NOMO-1 treated with dmso at 0.1 percent for 144 hours (cell line): ENCODE results near the gene TRAPPC12.
"Not testable (repeated sequence)": the region's sequence is repeated elsewhere in the genome, so short reads cannot be mapped to it uniquely, and the experiment has no call there.

Experiments
- DNase-seq: peaks from one replicate; lab custom pipeline; 2025; ENCODE audit not compliant: unreplicated experiment; lab: John Stamatoyannopoulos, UW

The TRAPPC12 gene

DNA sequence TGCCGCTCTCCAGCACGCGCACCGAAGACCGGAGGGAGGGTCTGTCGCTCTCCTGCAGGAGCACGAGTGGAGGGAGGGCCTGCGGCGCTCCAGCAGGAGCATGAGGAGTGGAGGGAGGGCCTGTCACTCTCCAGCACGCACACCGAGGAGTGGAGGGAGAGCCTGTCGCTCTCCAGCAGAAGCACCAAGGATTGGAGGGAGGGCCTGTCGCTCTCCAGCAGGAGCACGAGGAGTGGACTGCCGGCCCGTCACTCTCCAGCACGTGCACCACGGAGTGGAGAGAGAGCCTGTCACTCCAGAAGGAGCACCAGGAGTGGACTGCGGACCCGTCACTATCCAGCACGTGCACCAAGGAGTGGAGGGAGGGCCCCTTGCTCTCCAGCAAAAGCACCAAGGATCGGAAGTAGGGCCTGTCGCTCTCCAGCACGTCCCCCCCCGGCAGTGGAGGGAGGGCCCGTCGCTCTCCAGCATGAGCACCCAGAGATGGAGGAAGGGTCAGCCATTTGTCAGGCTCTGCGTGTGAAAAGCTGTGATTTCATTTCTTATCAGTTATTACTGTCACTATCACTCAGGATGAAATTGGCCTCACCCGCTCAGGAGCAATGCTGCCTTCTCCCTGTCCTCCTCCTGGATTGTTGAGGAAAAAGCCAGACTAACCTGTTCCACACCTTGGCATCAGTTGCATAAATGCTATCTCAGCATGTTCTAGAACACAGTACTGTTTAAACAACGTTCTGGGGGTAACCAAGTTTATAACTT, 103.9 kb downstream of the TRAPPC12 start:
- no peak for DNase-seq

DNA sequence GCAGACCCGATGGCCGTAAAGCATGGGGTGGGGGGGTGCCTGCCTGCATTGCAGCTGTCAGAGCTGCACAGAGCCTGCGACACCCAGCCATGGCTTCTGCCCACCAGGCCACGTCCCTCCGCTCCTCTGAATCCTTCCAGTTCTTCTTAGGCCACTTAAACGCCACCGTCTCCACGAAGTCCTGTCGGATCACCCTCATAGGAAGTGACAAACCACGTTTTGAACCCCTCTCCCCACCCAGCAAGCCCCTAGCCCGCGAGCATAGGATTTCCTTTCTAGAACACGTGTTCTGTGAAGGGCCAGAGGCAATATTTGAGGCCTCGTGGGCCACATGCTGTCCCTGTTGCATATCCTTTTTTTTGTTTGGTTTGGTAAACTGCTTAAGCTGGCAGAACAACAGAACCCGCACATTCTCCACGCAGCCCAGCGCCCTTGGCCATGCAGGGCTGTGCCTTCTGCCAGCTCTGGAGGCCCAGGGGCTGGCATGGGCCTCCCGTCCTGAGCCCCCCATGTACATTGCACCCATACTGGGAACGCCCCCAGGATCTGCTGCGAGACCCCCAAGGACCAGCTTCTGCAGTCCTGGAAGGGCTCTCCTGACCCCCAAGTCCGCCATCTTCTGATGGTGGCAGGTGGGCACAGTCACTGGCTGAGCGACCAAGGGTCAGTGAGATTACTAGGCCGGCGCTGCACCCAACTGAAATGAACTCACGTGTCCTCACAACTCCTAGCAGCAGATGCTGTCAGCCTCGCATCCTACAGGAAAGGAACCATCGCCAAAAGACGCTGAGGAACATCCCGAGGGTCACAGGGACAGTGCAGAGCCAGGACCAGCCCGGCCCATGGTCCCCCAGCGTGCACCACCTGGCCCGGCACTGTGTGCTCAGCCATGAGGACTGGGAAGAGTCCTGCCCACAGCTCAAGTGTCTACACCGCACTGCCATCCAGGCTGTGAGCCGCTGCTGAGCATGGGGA, 104.8 kb downstream of the TRAPPC12 start:
- no peak for DNase-seq

DNA sequence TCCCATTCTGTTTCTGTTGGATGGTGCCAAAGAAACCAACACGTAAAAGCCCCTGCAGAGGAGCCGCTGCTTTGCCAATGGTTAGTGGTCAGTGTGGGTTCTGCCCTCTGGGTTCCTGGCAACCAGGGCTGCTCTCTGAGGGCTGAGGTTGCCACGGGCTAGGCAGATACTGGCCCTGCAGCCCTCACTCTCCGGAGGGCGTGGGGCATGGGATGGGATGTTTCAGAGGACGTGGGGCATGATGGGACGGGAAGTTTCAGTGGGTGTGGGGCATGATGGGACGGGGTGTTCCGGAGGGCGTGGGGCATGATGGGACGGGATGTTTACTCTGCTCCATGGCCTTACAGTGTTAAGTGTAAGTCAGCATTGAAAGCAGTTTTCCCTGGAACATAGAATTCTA, 105.7 kb downstream of the TRAPPC12 start:
- no peak for DNase-seq

DNA sequence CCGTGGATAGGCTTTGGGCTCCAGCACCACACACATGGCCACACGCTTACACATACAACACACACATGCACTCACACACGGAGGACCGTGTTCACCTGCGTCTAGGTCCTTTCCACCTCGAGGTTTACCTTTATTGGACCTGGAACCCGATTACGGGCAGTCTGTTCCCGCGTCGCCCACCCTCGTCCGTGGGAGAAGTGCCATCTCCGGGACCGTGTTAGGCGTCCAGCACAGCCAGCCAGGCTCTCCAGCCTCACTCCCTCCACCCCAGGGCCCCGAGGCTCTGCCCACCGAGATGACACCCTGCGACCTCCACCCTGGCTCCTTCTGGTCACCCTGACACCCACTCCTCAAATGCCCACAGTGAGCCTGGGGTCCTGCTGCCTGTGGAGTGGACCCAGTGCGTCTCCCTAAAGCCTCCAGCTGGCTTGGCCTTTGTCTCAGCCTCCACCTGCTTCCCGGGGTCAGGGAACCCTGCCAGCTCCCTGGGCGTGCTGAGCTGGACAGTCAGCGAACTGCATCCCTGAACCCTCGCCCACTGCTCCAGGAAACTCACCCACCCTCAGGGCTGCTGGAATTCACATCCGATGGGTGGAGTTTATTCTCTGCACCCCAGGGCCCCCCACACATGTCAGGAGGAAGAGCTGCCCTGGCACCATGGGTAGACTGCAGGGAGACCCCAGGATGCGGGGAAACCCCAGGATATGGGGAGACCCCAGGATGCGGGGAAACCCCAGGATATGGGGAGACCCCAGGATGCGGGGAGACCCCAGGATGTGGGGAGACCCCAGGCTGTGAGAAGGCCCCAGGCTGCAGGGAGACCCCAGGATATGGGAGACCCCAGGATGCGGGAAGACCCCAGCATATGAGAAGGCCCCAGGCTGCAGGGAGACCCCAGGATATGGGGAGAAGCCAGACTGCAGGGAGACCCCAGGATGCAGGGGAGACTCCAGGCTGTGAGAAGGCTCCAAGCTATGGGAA, 106.8 kb downstream of the TRAPPC12 start:
- DNase-seq = no peak

DNA sequence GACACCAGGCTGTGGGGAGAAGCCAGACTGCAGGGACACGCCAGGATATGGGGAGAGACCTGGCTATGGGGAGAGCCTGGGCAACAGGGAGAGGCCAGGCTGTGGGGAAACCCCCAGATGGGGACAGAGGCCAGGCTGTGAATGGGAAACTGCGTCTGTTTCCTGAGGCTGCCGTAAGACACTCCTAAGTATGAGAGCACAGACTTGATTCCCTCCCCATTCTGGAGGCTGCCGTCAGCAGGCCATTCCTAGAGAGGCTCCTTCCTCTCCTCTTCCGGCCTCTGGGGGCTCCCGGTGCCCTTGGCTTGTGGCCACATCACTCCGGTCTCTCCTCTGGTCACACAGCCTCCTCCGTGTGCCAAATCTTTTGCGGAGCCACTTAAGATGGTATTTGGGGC, 107.5 kb downstream of the TRAPPC12 start:
- DNase-seq = no peak

DNA sequence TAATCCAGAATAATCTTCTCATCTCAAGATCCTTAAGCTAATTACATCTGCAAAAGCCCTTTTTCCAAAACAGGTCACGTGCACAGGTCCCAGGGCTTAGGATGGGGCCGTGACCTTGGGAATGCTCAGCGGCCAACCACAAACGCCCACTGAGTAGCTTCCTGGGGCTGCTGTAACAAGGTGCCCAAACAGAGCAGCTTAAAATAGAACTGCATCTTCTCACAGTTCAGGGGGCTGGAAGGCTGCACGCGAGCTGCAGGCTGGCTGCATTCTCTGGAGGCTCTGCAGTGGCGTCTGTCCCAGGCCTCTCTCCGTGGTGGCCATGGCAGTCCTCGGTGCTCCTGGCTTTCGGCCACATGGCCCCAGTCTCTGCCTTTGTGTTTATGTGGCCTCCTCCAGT, 107.9 kb downstream of the TRAPPC12 start:
- DNase-seq = no peak

DNA sequence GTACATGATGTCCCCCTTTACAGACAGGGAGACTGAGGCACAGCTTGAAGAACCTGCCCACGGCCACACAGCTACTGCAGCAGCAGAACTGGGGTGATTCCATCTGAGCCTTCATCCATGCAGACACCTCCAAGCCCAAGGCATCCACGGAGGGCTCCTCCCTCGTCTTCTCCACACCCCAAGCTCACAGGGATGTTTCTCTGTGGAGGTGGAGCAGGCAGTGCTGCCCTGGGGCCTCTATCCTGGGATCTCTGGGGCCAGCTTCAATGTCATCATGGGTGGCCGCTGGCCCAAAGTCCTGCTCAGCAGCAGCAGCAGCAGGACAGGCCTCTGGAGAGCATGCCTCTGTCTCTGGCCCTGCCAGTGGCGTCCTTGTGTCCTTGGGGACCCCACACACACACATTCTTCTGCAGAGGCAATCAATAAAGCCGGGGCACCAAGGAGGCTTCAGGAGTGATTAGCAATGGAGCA, 108.6 kb downstream of the TRAPPC12 start:
- DNase-seq = no peak

DNA sequence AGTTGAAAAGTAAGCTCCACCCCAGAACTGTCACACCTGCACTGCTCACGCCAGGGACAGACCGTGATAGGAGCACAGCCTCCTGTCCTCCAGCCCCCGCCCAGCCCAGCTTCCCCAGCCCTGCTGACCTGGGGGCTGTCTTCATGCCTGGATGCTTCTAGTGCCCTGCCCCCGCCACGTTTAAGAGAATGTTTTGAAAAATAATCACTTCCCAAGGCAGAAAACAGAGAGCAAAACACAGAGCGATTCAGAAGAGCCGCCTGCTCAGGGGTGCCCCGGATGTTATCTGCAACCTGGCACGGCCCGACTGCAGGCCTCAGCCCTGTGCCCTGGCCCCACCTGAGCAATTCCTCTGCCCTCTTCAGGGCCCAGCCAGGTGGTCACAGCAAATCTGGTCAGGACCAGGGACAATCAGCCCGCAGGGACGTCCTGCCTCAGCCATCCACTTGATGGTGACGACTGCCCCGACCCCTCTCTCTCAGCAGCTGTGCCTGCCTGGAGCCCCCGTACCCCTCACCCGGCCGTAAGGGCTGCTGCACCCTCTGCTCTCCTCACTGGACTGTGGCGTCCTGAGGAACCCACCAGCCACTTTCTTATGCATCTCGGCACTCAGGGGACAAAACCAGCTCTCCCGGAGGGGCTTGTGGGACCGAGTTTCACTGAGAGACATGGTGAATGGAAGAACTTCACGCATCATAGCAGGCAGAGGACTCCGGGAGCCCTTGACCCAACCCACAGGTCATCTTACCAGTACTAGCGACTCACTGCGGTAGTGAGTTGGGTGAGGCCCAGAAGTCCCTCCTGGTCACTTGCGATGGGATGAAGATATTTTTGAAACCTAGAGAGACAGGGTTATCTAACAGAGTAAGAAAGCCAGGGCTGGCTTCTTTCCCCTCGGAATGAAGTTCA, 109.6 kb downstream of the TRAPPC12 start:
- DNase-seq = no peak

DNA sequence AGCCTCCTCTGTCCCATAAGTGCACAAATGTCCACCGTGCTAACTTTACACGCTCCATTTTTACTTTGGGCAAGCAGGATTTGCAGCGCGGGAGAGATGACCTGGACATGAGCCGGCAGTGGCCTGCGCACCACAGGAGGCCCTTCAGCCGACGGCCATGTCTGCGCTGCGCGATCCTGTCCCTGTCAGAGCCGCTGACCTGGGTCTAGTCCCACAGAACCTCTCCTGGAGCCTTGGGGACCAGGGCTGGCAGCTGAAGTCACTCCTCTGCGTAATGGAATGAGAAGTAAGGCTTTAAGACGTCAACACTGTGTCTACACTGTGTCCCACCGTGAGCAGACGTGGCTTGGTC, 110.2 kb downstream of the TRAPPC12 start:
- DNase-seq = no peak

DNA sequence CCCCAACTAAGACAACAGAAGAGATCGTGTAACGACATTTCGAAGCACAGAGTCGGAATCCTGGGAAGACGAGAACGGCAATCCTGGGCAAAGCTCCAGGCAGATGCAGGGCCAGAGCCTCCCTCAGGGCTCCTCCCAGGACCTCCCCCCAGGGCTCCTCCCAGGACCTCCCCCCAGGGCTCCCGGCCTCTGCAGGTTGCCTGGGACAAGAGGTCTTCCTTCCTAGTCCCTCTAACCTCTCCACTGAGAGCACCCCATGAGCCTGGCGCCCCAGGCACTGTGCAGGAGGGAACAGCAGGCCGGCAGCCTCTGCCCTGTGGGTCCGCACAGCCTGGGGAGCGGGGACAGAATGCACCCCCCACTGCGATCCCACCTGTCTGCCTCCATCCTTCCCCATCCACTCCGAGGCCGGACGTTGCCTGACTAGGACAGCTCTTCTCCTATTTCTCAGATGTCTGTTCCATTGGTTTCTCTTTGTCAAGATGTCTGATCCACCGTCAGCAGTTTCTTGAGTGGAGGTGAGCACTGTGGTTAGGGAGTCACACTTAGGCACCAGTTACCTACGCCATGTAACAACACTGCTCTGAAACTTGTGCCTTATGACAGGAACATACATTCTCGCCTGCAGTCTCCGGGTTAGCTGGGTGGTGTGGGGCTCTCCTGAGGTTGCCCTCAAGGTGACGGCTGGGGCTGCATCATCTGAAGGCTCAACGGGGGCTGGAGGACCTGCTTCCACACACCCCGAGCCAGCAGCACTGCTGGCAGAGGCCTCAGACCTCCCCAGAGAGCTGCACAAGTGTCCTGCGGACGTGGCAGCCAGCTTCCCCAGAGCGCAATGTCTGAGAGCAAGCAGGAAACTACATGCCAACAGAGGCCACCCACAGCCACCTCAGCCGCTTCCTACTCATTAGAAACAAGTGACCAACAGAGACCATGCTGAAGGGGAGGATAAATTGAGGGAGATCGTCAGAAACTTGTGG, 111.0 kb downstream of the TRAPPC12 start:
- no peak for DNase-seq

DNA sequence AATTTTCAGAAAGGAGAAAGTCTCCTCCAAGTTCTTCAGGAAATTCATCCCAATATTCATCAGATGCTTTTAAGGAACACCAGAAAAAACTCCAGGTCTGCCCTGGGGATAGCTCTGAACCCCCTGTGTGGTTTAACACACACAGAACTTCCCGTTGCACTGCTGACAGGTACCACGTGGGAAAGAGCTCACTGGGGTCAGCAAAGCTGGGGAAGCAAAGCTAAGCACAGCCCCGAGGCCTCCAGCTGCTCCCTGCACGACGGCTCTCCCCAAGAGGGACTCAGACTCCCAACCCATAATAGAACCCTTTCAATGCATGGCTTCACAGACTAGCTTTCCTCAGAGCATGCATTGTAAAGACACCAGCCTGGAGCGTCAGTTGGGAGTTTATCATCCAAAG, 111.8 kb downstream of the TRAPPC12 start:
- DNase-seq = no peak

DNA sequence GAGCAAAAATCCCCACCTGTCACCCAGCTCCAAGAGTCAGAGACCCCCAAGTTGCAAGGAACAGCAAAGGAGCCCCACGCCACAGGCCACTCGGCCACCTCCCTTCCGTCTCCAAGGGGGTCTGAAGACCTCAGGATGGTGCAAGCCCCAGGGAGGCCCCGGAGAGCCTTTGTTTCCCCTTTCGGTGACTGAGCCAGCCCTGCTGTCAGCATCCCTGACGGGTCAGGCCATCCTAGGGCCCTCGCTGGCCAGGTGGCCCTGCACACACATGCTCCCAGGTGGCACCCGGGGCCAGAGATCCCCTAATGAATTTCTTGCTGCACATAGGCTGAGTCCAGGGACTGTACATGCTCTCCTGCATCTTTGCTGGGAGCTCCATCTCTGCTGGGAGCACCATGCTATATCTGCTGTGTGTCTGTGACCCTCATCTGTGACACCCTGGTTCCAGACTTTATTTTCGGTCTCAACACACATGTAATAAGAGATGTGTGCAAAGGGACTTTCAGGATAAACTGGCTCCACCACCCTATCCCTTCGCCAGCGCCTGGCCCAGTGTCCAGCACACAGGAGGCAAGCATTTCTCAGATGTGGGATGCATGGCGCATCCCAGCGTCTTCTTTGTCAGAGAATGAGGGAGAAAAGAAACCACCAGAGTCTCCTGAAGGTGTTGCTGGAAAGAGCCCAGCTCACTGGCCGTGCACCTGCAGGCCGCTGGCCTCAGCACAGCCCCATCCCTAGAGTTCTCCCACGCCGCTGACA, 112.4 kb downstream of the TRAPPC12 start:
- no peak for DNase-seq

DNA sequence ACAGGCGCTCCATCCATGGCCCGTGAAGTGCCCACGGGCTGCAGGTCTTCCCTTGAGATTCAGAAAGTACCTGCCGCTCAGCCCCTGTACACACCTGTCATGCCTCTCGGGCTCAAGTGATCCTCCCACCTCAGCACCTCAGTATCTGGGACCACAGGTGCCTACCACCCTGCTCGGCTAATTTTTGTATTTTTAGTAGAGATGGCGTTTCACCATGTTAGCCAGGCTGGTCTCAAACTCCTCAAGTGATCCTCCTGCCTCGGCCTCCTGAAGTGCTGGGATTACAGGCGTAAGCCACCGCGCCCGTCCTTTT, 112.9 kb downstream of the TRAPPC12 start:
- DNase-seq = not testable (repeated sequence)

DNA sequence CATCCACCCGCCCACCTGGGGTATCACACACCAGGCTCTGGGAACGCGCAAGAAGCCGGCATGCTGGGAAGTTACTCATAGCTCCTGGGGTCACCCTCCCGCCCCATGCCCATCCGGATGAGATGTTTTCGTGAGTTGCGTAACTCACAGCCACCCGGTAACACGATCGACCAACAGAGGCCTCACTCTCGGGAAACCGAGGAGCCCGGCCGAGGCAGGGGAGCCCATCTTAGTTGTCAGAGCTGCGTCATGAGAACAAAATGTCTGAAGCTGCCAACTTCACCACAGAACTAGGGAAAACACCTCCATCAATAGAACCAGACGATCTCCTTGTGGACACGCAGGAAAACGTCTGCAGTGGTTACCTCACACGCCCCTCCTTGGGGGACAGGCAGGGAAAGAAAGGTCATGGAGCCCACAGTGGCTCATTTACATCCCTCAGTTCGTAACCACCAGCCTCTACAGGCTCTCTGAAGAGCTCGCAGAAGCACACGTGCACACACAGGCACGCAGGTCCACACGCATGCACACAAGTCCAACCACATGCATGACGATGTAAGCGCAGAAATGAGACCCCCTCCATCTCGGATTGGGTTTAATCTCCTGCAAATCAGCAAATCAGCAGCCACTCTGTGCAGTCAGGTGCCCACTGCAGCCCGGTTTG, 113.6 kb downstream of the TRAPPC12 start:
- DNase-seq = no peak

DNA sequence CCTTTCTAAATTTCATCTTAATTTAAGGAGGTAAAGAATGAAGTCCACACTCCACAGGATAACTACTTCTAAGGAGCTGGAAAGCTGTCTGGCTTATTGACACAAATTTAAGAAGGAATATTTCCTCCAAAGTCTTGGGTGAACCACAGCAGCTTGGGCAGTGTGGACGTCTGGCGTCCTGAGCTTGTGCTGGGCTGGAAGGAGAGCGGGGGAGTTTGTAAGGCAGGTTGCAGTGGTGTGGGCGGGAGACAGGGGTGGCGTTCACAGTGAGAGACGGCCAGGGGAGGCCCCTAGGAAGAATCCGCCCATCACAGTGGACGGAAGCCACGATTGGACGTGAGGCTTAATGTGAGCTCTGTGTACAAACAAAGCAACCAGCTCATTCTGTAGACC, 114.1 kb downstream of the TRAPPC12 start:
- DNase-seq = no peak

DNA sequence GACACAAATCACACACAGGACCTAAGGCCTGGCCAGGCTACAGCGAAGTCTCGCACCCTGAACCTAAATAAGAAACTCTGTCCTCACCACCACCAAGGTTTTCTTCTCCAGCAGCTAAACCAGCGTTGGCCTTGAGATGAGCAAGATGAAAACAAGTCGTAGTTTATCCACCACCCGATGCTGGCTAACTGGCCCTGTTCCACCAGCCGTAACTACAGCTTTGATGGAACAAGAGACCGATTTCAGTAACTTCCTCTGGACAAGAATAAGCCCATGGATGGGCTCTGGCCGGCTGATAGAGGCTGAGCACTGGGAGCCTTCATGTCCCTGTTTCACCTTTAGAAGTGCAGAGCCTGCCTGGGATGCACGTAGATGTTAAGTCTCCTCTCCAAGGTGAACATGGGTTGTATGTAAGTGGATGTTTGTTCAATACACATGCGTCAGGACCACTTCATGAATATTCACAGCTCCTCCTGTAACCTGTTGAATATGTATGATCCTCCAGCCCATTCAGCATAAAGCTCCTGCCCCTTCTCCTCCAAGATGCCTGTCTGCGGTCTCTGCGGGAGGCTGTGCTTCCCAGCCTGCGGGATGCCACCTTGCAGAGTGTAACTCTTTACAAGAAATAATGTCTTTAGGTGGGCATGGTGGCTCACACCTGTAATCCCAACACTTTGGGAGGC, 115.6 kb downstream of the TRAPPC12 start:
- DNase-seq = no peak

DNA sequence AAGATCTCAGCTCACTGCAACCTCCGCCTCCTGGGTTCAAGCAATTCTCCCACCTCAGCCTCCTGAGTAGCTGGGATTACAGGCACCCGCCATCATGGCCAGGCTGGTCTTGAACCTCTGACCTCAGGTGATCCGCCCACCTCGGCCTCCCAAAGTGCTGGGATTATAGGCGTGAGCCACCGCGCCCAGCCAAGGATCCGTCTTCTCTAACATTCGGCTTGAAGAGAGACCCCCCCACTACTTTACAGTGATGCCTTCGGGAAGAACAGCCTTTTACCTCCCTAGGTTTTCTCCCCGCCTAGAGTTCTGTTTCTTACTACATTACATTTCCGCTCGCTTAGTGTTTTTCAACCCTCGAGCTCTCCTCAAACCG, 117.2 kb downstream of the TRAPPC12 start:
- DNase-seq = not testable (repeated sequence)
